NCI-H748 (cell line): ENCODE measurements around the gene ZNF555.

ENCODE experiments used
- DNase-seq: peaks from one replicate; lab custom pipeline; 2025; ENCODE audit not compliant: unreplicated experiment; lab: John Stamatoyannopoulos, UW

Gene ZNF555

GRCh38 chr19:2822846-2823245 lies 18.4 kb upstream of the ZNF555 start:
- DNase-seq, result no peak

GRCh38 chr19:2823646-2824045 lies 17.6 kb upstream of the ZNF555 start:
- no peak for DNase-seq

GRCh38 chr19:2824129-2824528 lies 17.1 kb upstream of the ZNF555 start:
- DNase-seq, result no peak

GRCh38 chr19:2827022-2827421 lies 14.3 kb upstream of the ZNF555 start:
- no peak for DNase-seq

- DNase-seq, result no peak
Observed at GRCh38 chr19:2827840-2828489, 13.3 kb upstream of the ZNF555 start.

- DNase-seq, result no peak
Observed at GRCh38 chr19:2834294-2834871, 6.9 kb upstream of the ZNF555 start.

GRCh38 chr19:2837430-2837829 lies 3.8 kb upstream of the ZNF555 start:
- no peak for DNase-seq

GRCh38 chr19:2841855-2842574 lies 740 bp downstream of the ZNF555 start:
- DNase-seq, result no peak

GRCh38 chr19:2845107-2845506 lies 3.8 kb downstream of the ZNF555 start:
- no peak for DNase-seq

GRCh38 chr19:2846180-2846894 lies 5.1 kb downstream of the ZNF555 start:
- no peak for DNase-seq

GRCh38 chr19:2847507-2847906 lies 6.2 kb downstream of the ZNF555 start:
- DNase-seq, result no peak

- no peak for DNase-seq
Observed at GRCh38 chr19:2848616-2849015, 7.3 kb downstream of the ZNF555 start.

- DNase-seq, result no peak
Observed at GRCh38 chr19:2850256-2850925, 9.1 kb downstream of the ZNF555 start.

GRCh38 chr19:2852598-2852997 lies 11.3 kb downstream of the ZNF555 start:
- no peak for DNase-seq

GRCh38 chr19:2853015-2853606 lies 11.8 kb downstream of the ZNF555 start:
- no peak for DNase-seq

- DNase-seq, result no peak
Observed at GRCh38 chr19:2854849-2855248, 13.6 kb downstream of the ZNF555 start.

- no peak for DNase-seq
Observed at GRCh38 chr19:2856457-2857050, 15.3 kb downstream of the ZNF555 start.

- DNase-seq, result no peak
Observed at GRCh38 chr19:2858864-2859263, 17.6 kb downstream of the ZNF555 start.

- no peak for DNase-seq
Observed at GRCh38 chr19:2863816-2864215, 22.5 kb downstream of the ZNF555 start.

- no peak for DNase-seq
Observed at GRCh38 chr19:2865334-2866100, 24.2 kb downstream of the ZNF555 start.
